ENCODE measurements around the gene ARMC2. TPM values are rescaled to one million over a fixed set of nuclear protein-coding genes. Genes with fewer than 3 reads are reported as not detected.

The ARMC2 gene
- total RNA-seq, 1 donor from 2014 or later = 10.1 TPM

GRCh38 chr6:108959972-108960582, 111.9 kb downstream of the ARMC2 start:
- no peak for DNase-seq (ENCODE audit: low read depth, low spot score)
- H3K27me3 Mint-ChIP-seq (ENCODE audit: low read depth) = no peaks in the 10 kb centered on the region
- H3K4me3 Mint-ChIP-seq = no peak overlapping the region
- H3K27ac Mint-ChIP-seq (ENCODE audit: unreplicated experiment) = no peak overlapping the region
- H3K9me3 Mint-ChIP-seq = no peaks in the 10 kb centered on the region
- no peaks in the 10 kb centered on the region for H3K36me3 Mint-ChIP-seq (ENCODE audit: low read depth)
- TF ChIP-seq CTCF (conservative IDR thresholded peaks at IDR 0.05) = no peak
- H3K4me1 Mint-ChIP-seq = no peaks in the 10 kb centered on the region

- no peaks in the 10 kb centered on the region for H3K4me1 Mint-ChIP-seq
- DNase-seq (ENCODE audit: low read depth, low spot score) = no peak
- H3K9me3 Mint-ChIP-seq = no peaks in the 10 kb centered on the region
- H3K27me3 Mint-ChIP-seq (ENCODE audit: low read depth) = no peaks in the 10 kb centered on the region
- H3K36me3 Mint-ChIP-seq (ENCODE audit: low read depth) = no peaks in the 10 kb centered on the region
- TF ChIP-seq CTCF (conservative IDR thresholded peaks at IDR 0.05) = no peak
- H3K27ac Mint-ChIP-seq (ENCODE audit: unreplicated experiment) = no peak overlapping the region
- H3K4me3 Mint-ChIP-seq = no peak overlapping the region
Measured at GRCh38 chr6:108960601-108961000, 112.4 kb downstream of the ARMC2 start.

DNA sequence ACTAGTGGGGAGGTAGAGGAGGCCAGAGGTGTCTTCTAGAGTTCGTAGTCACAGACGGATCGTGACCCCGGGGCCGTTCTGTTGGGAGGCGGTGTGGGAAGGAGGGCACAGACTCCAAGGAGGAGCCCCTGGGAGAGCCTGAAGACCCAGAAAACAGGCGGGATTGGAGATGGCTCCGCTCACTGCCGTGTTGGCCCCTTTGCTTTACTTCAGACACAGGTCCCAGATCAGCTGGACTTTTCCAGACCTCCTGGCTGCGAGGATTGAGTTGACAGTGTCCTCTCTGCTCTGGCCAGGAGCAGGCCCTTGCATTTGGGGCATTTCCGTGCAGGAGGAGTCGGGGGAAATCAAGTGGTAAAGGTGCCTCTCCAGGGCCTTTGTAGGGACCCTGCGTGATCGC, 112.9 kb downstream of the ARMC2 start:
- Mint-ChIP-seq H3K4me3 (no peak overlapping the region), H3K27me3 (ENCODE audit: low read depth) (no peaks in the 10 kb centered on the region), H3K4me1 (no peaks in the 10 kb centered on the region), H3K9me3 (no peaks in the 10 kb centered on the region), H3K27ac (ENCODE audit: unreplicated experiment) (no peak overlapping the region), H3K36me3 (ENCODE audit: low read depth) (no peaks in the 10 kb centered on the region)
- DNase-seq (ENCODE audit: low read depth, low spot score) = no peak
- TF ChIP-seq CTCF (conservative IDR thresholded peaks at IDR 0.05) = no peak

GRCh38 chr6:108961985-108962384, 113.8 kb downstream of the ARMC2 start:
- H3K4me1 Mint-ChIP-seq = peaks cover 6% of the 10 kb centered on the region
- no peak overlapping the region for H3K27ac Mint-ChIP-seq (ENCODE audit: unreplicated experiment)
- no peak for DNase-seq (ENCODE audit: low read depth, low spot score)
- no peaks in the 10 kb centered on the region for H3K27me3 Mint-ChIP-seq (ENCODE audit: low read depth)
- no peak overlapping the region for H3K4me3 Mint-ChIP-seq
- no peaks in the 10 kb centered on the region for H3K9me3 Mint-ChIP-seq
- no peak for TF ChIP-seq CTCF (conservative IDR thresholded peaks at IDR 0.05)
- H3K36me3 Mint-ChIP-seq (ENCODE audit: low read depth) = no peaks in the 10 kb centered on the region

GRCh38 chr6:108966251-108966650, 118.0 kb downstream of the ARMC2 start:
- Mint-ChIP-seq H3K9me3 (no peaks in the 10 kb centered on the region), H3K4me3 (no peak overlapping the region), H3K4me1 (peaks cover 13% of the 10 kb centered on the region), H3K27ac (ENCODE audit: unreplicated experiment) (no peak overlapping the region), H3K27me3 (ENCODE audit: low read depth) (no peaks in the 10 kb centered on the region), H3K36me3 (ENCODE audit: low read depth) (no peaks in the 10 kb centered on the region)
- no peak for TF ChIP-seq CTCF (conservative IDR thresholded peaks at IDR 0.05)
- no peak for DNase-seq (ENCODE audit: low read depth, low spot score)

Measured in neural crest cell (in vitro differentiated cells).